HEK293 (cell line): ENCODE data around the gene NDUFA1.
A peak's percentile ranks its signal among the peaks of the same experiment; 100 is the strongest.

ENCODE experiments used
- CTCF ChIA-PET: fragments of 350-600 bp; formaldehyde crosslinking; extraction: SDS; loops from one replicate; lab custom pipeline; 2021; ENCODE audit warnings: antibody characterized with exemption; lab: Yijun Ruan, JAX
- POLR2A ChIA-PET: fragments of 300-600 bp; formaldehyde crosslinking; extraction: SDS; loops from one replicate; lab custom pipeline; 2020; ENCODE audit warnings: antibody characterized with exemption, inconsistent platforms; lab: Yijun Ruan, JAX
- H3K27ac ChIP-seq: fragments of 200-500 bp; sonication (Bioruptor generic); 2 replicates; pipeline ENCODE4 v1.5.1; 2014; ENCODE audit warnings: low read depth, low read length, control low read depth, inconsistent platforms; ENCODE audit errors: extremely low read depth
- H3K36me3 ChIP-seq, 2 experiments: fragments of 200-500 bp in 1 of 2; sonication (Bioruptor generic) in 1 of 2; 1 replicate in 1 of 2; 2 replicates in 1 of 2; pipeline ENCODE4 v1.5.1; 2014 to 2017; ENCODE audit warnings: inconsistent platforms in 2 of 2, low read length in 2 of 2; ENCODE audit not compliant: control insufficient read depth in 2 of 2, insufficient read depth in 1 of 2
- H3K4me1 ChIP-seq: fragments of 200-500 bp; sonication (Bioruptor generic); 2 replicates; pipeline ENCODE4 v1.5.1; 2014; ENCODE audit warnings: mild to moderate bottlenecking, low read length, inconsistent platforms; ENCODE audit not compliant: control insufficient read depth, insufficient read depth
- H3K4me3 ChIP-seq: 2 replicates; pipeline ENCODE4 v1.5.1; 2011; ENCODE audit warnings: low read depth, mild to moderate bottlenecking, control low read depth, low read length, moderate library complexity
- H3K9me3 ChIP-seq: fragments of 200-500 bp; sonication (Bioruptor generic); 2 replicates; pipeline ENCODE4 v1.5.1; 2014; ENCODE audit warnings: low read depth, low read length, inconsistent platforms; ENCODE audit not compliant: control insufficient read depth, insufficient read depth
- BCL11B ChIP-seq: fragments of 450-650 bp; formaldehyde crosslinking; IDR thresholded peaks from 2 replicates; pipeline ENCODE4 v1.5.1; 2016; ENCODE audit warnings: low read depth, missing biosample characterization, missing genetic modification characterization
- ELK4 ChIP-seq: IDR thresholded peaks from 2 replicates; pipeline ENCODE4 v1.6.1; 2011; ENCODE audit warnings: mild to moderate bottlenecking, low read depth, low read length, borderline replicate concordance
- IKZF3 ChIP-seq: fragments of 450-650 bp; IDR thresholded peaks from 2 replicates; pipeline ENCODE4 v1.5.0; 2018; ENCODE audit warnings: missing biosample characterization, mild to moderate bottlenecking, missing genetic modification characterization, moderate library complexity
- KLF1 ChIP-seq: fragments of 450-650 bp; formaldehyde crosslinking; IDR thresholded peaks from 2 replicates; pipeline ENCODE4 v1.5.1; 2016; ENCODE audit warnings: missing biosample characterization, missing genetic modification characterization
- MEIS1 ChIP-seq: sonication (generic); formaldehyde crosslinking; IDR thresholded peaks from 2 replicates; pipeline ENCODE4 v1.8.1; 2022; ENCODE audit warnings: missing genetic modification reagents, mild to moderate bottlenecking, borderline replicate concordance
- SCRT2 ChIP-seq: fragments of 450-650 bp; formaldehyde crosslinking; IDR thresholded peaks from 2 replicates; pipeline ENCODE4 v1.5.1; 2016; ENCODE audit warnings: missing biosample characterization, missing genetic modification characterization
- YY2 ChIP-seq: fragments of 450-650 bp; formaldehyde crosslinking; IDR thresholded peaks from 2 replicates; pipeline ENCODE4 v1.5.1; 2016; ENCODE audit warnings: missing biosample characterization, missing genetic modification characterization
- ZBTB44 ChIP-seq: fragments of 450-650 bp; IDR thresholded peaks from 2 replicates; pipeline ENCODE4 v1.5.1; 2018; ENCODE audit warnings: missing biosample characterization, mild to moderate bottlenecking, missing genetic modification characterization
- ZBTB7A ChIP-seq: fragments of 450-650 bp; formaldehyde crosslinking; IDR thresholded peaks from 2 replicates; pipeline ENCODE4 v1.5.1; 2016; ENCODE audit warnings: low read depth, missing biosample characterization, missing genetic modification characterization
- ZNF133 ChIP-seq: fragments of 450-650 bp; formaldehyde crosslinking; IDR thresholded peaks from 2 replicates; pipeline ENCODE4 v1.5.1; 2016; ENCODE audit warnings: missing biosample characterization, missing genetic modification characterization
- ZNF138 ChIP-seq: fragments of 450-650 bp; formaldehyde crosslinking; IDR thresholded peaks from 2 replicates; pipeline ENCODE4 v1.5.1; 2016; ENCODE audit warnings: missing biosample characterization, missing genetic modification characterization, borderline replicate concordance
- ZNF155 ChIP-seq: fragments of 450-650 bp; formaldehyde crosslinking; IDR thresholded peaks from 2 replicates; pipeline ENCODE4 v1.5.1; 2016; ENCODE audit warnings: missing biosample characterization, missing genetic modification characterization
- ZNF24 ChIP-seq: fragments of 450-650 bp; formaldehyde crosslinking; IDR thresholded peaks from 2 replicates; pipeline ENCODE4 v1.5.1; 2016; ENCODE audit warnings: missing biosample characterization, missing genetic modification characterization
- ZNF266 ChIP-seq: fragments of 450-650 bp; formaldehyde crosslinking; IDR thresholded peaks from 2 replicates; pipeline ENCODE4 v1.5.1; 2016; ENCODE audit warnings: missing biosample characterization, missing genetic modification characterization, low read depth
- ZNF426 ChIP-seq: fragments of 450-650 bp; formaldehyde crosslinking; IDR thresholded peaks from 2 replicates; pipeline ENCODE4 v1.5.1; 2017; ENCODE audit warnings: missing biosample characterization, missing genetic modification characterization, mild to moderate bottlenecking, inconsistent platforms, moderate library complexity
- ZNF561 ChIP-seq: fragments of 450-650 bp; IDR thresholded peaks from 2 replicates; pipeline ENCODE4 v1.5.1; 2018; ENCODE audit warnings: missing biosample characterization, missing genetic modification characterization, borderline replicate concordance
- ZNF571 ChIP-seq: fragments of 450-650 bp; formaldehyde crosslinking; IDR thresholded peaks from 2 replicates; pipeline ENCODE4 v1.5.0; 2017; ENCODE audit warnings: missing biosample characterization, missing genetic modification characterization
- ZNF843 ChIP-seq: fragments of 450-650 bp; formaldehyde crosslinking; IDR thresholded peaks from 2 replicates; pipeline ENCODE4 v1.5.1; 2016; ENCODE audit warnings: missing biosample characterization, missing genetic modification characterization
- TF ChIP-seq, protein P1 (sequence below): fragments of 450-650 bp; formaldehyde crosslinking; conservative IDR thresholded peaks from 2 replicates; pipeline ENCODE4 v1.5.1; 2016; ENCODE audit warnings: low read depth, missing biosample characterization, missing genetic modification characterization
- TF ChIP-seq, protein P2 (sequence below): fragments of 450-650 bp; formaldehyde crosslinking; IDR thresholded peaks from 2 replicates; pipeline ENCODE4 v1.5.1; 2017; ENCODE audit warnings: missing biosample characterization, missing genetic modification characterization
- TF ChIP-seq, protein P3 (sequence below): fragments of 450-650 bp; formaldehyde crosslinking; IDR thresholded peaks from 2 replicates; pipeline ENCODE4 v1.5.1; 2016; ENCODE audit warnings: missing biosample characterization, missing genetic modification characterization

Gene NDUFA1

DNA sequence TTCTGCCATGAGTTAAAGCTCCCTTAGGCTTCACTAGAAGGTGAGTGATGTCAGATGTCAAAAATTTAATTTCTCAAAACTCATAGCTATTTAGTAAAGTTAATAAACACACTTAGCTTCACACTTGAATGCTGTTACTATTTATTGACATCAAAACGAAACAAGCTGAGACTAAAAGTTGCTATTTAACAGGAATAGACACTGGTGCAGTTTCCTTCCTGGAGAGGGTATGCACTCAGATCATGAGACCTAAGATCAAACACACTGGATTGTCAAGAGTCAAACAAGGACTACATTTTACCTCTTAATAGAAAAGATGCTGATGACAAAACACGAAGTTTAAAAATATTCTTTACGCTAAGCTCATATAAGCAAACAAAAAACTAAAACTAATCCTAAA, 37.7 kb upstream of the NDUFA1 start:
- Histone ChIP-seq H3K9me3 (no peaks in the 10 kb centered on the region), H3K4me3 (no peak overlapping the region), H3K4me1 (no peaks in the 10 kb centered on the region), H3K36me3 (peaks cover 56 to 69% of the 10 kb centered on the region in 2 experiments), H3K27ac (no peak overlapping the region)
- CTCF ChIA-PET = interaction anchor here (0.6 to 1.0 kb wide), 3 partner anchors 40 to 300 kb away, joined by 3 read pairs; no protein-coding TSS in a partner anchor
- POLR2A ChIA-PET = interaction anchor here (0.6 to 0.8 kb wide), 2 partner anchors 34 to 42 kb away, joined by 3 to 4 read pairs; partner anchors contain the start of gene RPL39
- TF ChIP-seq ZNF133 (tag by site-specific recombination) (no peak), ZBTB44 (no peak), ZNF843 (no peak), ZNF266 (tag by site-specific recombination) (no peak), SCRT2 (tag by site-specific recombination) (no peak), MEIS1 (CRISPR knock-in tag) (no peak), ZBTB7A (tag by site-specific recombination) (no peak)
- TF ChIP-seq, protein P1, sequence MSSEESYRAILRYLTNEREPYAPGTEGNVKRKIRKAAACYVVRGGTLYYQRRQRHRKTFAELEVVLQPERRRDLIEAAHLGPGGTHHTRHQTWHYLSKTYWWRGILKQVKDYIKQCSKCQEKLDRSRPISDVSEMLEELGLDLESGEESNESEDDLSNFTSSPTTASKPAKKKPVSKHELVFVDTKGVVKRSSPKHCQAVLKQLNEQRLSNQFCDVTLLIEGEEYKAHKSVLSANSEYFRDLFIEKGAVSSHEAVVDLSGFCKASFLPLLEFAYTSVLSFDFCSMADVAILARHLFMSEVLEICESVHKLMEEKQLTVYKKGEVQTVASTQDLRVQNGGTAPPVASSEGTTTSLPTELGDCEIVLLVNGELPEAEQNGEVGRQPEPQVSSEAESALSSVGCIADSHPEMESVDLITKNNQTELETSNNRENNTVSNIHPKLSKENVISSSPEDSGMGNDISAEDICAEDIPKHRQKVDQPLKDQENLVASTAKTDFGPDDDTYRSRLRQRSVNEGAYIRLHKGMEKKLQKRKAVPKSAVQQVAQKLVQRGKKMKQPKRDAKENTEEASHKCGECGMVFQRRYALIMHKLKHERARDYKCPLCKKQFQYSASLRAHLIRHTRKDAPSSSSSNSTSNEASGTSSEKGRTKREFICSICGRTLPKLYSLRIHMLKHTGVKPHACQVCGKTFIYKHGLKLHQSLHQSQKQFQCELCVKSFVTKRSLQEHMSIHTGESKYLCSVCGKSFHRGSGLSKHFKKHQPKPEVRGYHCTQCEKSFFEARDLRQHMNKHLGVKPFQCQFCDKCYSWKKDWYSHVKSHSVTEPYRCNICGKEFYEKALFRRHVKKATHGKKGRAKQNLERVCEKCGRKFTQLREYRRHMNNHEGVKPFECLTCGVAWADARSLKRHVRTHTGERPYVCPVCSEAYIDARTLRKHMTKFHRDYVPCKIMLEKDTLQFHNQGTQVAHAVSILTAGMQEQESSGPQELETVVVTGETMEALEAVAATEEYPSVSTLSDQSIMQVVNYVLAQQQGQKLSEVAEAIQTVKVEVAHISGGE (tag by site-specific recombination) = no peak

DNA sequence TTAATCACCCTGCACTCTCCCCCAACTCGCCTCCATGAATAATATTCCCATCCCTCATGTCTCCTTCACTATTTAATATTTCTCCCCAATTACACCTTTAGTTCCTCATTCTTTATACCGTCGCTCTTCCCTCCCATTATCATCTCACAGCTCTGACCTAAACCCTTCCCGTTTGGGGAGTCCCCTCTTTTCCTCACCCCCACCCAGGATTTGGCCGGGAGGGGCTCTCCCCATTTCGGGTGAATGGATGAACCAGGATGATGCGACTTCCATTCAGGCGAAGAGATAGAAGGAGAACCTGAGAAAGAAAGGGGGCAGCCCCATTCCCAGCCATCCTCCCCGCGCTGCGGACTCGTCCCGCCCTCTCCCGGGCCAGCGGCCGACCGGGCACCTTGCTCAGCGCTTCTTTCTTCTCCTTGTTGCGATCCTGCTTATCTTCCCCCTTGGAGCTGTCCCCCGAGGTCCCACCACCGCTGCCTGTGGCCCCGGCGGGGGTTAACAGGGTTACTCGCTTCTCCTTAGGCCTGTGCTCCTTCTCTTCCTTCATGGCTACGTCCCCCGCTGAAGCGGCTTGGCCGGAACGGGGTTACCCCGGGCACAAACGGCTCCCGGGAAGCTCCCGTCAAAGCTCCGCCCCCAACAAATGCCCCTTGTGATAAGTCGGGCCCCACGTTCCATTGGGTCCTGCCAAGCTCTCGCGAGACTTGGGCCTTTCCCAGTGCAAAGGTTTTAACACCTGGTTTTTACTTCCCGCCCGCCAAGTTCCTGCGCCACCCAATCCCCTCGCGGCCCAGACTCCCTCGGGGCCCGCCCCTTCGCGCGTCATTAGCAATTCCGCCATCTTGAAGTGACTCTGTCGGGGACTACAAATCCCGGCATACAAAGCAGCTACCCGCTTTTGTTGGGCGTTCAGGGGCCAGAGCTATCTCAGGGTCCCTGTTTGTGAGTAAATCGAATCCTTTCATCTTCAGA, 19.0 kb upstream of the NDUFA1 start, which contains the start of gene UPF3B:
Gene UPF3B, minus strand, starts transcription at position 582 of the 972 bp plus-strand sequence. Its CDS starts 35 bp downstream, at position 547.
- no peaks in the 10 kb centered on the region for H3K9me3 ChIP-seq
- no peaks in the 10 kb centered on the region for H3K4me1 ChIP-seq
- POLR2A ChIA-PET = interaction anchor here (0.6 to 1.8 kb wide), 22 partner anchors 8 to 287 kb away, joined by 3 to 54 read pairs (median 4); partner anchors contain the start of genes NDUFA1, RNF113A, RPL39 and SEPTIN6
- peak within 1 kb of the TSS; percentile 79 for H3K27ac ChIP-seq
- CTCF ChIA-PET = interaction anchor here (0.5 to 1.0 kb wide), 4 partner anchors 11 to 250 kb away, joined by 3 to 4 read pairs (median 3); no protein-coding TSS in a partner anchor
- peak within 1 kb of the TSS; percentile 85 for H3K4me3 ChIP-seq
- H3K36me3 ChIP-seq = peaks cover 31% of the 10 kb centered on the region in 2 experiments
- TF ChIP-seq ZNF24 (tag by site-specific recombination) (0 out of 2 replicates have a peak, but pooled peaks have one; percentile 33), YY2 (tag by site-specific recombination) (no peak), ZNF155 (tag by site-specific recombination) (no peak), ELK4 (no peak), BCL11B (tag by site-specific recombination) (peak; percentile 67; the same call in 1 of the 2 replicates), ZNF138 (tag by site-specific recombination) (no peak), ZNF843 (peak; percentile 16; the same call in 1 of the 2 replicates), ZNF561 (tag by site-specific recombination) (peak; percentile 58; the same call in 1 of the 2 replicates), ZNF571 (no peak), ZNF426 (tag by site-specific recombination) (no peak), IKZF3 (tag by site-specific recombination) (peak; percentile 95), KLF1 (0 out of 2 replicates have a peak, but pooled peaks have one; percentile 17)
- TF ChIP-seq, protein P2, sequence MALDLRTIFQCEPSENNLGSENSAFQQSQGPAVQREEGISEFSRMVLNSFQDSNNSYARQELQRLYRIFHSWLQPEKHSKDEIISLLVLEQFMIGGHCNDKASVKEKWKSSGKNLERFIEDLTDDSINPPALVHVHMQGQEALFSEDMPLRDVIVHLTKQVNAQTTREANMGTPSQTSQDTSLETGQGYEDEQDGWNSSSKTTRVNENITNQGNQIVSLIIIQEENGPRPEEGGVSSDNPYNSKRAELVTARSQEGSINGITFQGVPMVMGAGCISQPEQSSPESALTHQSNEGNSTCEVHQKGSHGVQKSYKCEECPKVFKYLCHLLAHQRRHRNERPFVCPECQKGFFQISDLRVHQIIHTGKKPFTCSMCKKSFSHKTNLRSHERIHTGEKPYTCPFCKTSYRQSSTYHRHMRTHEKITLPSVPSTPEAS (tag by site-specific recombination) = no peak
- TF ChIP-seq, protein P3, sequence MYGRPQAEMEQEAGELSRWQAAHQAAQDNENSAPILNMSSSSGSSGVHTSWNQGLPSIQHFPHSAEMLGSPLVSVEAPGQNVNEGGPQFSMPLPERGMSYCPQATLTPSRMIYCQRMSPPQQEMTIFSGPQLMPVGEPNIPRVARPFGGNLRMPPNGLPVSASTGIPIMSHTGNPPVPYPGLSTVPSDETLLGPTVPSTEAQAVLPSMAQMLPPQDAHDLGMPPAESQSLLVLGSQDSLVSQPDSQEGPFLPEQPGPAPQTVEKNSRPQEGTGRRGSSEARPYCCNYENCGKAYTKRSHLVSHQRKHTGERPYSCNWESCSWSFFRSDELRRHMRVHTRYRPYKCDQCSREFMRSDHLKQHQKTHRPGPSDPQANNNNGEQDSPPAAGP (tag by site-specific recombination) = 0 out of 2 replicates have a peak, but pooled peaks have one; percentile 26
